T-helper 9 cell (primary cell): ENCODE data around the gene LAMC2.

Experiments
- DNase-seq: peaks from one replicate; pipeline ENCODE4 v3.0.0-alpha.2; 2020

Gene LAMC2

DNA sequence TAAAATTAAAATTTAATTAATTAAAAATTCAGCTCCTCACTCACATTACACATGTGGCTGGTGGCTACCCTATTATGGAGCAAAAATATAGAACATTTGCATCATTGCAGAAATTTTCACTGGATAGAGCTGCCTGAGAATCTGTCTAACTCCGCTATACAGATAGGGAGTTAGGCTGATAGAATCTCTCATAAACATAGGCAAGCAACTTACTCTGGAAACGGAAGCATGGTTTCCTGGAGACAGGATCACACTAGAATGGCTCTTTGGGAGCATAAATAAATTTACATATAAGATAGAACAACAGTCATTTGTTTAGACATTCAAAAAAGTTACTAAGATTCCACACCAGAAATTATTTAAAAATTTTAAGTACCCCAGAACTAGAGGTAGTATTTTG, 12.2 kb upstream of the LAMC2 start:
- DNase-seq = no peak

GRCh38 chr1:183175631-183176030, 10.4 kb upstream of the LAMC2 start:
- DNase-seq = no peak

- DNase-seq = no peak
Observed at GRCh38 chr1:183178545-183178944, 7.5 kb upstream of the LAMC2 start.

DNA sequence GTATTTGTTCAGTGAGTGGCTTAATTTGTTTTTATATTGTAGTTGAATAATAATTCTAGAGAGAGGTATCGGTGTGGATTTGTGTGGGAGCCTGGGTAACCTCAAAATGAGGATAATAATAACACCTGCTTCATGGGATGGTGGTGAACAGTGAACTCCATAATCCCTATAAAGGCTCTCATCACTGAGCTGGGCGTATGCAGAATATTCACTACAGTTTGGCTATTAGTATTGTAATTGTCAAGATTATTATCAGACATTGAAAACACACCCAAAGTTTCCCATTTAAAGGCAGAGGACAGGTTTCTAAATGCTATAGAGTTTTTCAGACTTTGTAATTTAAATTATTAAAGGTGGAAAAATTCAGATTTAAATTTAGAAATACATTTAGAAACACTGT, 7.0 kb upstream of the LAMC2 start:
- no peak for DNase-seq

GRCh38 chr1:183180218-183180617, 5.8 kb upstream of the LAMC2 start:
- DNase-seq = no peak

DNA sequence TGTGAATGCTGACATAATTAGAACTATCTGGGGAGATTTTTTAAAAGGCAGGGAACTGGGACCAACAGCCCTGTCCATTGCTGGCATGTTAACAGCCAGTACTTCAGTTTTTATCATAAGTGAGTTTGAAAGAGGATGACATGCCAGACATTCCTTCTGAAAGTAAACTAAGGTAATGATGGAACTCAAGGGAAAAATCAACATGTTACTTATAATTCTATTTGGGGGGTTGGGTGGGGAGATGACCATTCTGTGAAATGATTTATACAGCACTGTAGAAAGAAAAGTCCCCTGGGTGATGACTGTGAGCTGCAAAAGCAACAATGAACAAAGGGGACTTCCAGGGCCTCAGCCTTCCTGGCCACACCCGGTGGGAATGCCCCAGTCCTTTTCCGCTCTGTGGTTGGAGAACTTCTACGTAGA, 5.4 kb upstream of the LAMC2 start:
- DNase-seq = no peak

DNA sequence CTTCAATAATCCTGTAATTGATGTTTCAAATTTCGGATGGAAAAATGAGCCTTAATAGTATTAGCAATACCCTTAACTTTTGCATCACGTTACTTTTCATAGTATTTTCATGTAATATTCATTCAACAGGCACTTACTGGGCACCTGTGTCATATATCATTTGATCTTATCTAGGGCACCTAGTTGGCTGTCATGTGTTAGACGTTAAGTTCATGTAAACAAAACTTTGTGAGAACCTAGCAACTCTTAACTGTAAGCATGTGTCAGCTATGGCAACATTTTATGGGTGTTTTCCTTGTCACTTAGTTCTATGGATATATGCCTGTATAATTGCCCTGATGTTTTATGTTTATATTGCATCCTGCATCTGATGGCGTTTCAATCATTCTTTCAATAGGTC, 777 bp downstream of the LAMC2 start:
- no peak for DNase-seq

- DNase-seq = no peak
Observed at GRCh38 chr1:183188240-183188639, 2.2 kb downstream of the LAMC2 start.

DNA sequence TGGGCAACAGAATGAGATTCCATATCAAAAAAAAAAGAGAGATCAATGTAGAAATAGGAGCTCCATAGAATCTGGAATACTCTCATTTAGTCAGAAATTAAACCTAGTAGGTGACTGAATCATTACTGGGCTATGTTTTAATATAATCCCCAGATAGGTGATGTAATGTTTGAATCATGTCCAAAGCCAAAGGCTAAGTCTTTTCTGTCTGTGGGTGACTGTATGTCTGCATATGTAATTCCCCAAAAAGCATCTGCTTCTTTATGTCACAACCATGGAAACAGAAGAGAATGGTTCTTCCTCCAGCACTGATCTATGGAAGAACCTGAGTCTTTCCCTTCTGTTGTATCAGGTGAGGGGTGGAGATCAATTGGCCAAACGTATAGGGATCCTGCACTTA, 5.8 kb downstream of the LAMC2 start:
- DNase-seq = no peak

GRCh38 chr1:183193963-183194525, 8.0 kb downstream of the LAMC2 start:
- DNase-seq = no peak

DNA sequence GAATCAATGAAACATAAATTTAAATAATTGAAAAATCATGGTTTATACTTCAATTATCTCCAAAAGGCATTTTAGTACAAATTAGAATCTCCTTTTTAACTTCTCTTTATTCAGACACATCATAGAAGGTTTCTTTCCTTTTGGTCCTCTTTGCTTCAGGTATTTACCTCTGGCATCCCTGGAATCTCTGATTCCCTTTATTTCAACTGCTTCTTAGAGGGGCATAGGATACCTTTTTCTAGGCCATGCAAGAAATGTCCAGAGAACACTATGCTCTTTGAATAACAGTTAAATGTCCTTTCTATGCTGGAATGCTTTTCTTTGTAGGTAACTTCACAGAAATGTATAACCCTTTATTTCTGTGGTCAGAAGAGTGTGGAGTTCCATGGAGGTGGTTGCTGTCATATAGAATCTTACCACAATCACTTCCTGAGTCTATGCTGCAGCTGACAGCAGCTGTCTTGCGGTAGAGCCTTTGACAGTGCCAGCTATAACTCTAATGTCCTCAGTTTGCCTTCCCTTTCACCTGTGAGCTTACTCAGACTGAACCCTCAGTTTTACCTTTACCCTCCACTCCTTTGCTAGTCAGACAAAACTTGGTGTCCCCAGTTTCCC, 8.6 kb downstream of the LAMC2 start:
- DNase-seq = no peak

DNA sequence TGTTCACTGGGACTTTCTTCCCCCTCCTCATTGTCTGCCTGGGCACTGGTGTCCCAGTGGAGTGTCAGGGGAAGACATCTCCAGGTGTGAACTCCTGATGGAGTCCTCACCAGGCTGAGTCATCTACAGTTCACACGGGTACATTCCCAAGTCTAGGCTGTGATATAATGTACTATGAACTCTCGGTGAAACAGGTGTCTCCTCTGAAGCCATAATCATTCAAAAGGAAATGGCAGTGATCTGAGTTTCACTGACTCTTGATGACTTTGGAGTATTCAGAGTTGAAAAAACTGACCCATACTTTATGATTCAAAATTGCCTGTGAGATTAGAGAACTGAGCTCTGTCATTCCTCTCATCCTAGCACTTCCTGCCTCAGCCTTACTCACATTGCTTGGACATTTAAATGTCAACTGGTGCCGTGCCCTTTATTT, 9.1 kb downstream of the LAMC2 start:
- no peak for DNase-seq

DNA sequence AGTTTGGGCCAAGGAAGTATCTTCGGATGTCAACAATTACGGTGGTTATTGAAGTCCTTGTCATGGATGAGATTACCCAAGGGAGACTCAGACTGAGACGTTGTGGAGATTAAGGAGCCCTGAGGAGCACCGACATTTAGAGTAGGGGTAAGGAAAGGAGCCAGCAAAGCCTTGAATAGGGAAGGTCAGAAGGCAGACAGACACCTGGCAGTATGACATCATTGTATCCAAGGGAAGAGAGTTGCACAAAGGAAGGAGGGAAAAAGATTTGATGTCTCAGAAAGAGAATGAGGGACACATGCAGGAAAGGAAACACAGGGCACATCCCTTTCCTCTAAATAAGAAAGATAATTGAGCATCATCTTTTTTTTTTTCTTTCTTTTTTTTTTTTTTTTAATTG, 11.7 kb downstream of the LAMC2 start:
- DNase-seq = no peak

- DNase-seq = no peak
Observed at GRCh38 chr1:183198463-183198862, 12.4 kb downstream of the LAMC2 start.

DNA sequence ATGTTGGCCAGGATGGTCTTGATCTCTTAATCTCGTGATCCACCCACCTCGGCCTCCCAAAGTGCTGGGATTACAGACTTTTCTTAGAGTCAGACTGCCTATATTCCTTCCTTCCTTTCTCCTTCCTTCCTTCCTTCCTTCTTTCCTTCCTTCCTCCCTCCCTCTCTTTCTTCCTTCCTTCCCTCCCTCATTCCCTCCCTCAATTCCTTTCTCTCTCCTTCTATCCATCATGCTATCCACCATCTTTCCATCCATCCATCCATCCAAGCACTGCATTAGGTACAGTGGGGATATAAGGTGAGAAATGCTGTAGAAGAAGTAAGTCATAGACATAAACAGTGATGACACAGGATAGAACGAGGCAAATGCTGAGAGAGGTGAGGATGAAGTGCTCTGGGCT, 13.2 kb downstream of the LAMC2 start:
- no peak for DNase-seq

DNA sequence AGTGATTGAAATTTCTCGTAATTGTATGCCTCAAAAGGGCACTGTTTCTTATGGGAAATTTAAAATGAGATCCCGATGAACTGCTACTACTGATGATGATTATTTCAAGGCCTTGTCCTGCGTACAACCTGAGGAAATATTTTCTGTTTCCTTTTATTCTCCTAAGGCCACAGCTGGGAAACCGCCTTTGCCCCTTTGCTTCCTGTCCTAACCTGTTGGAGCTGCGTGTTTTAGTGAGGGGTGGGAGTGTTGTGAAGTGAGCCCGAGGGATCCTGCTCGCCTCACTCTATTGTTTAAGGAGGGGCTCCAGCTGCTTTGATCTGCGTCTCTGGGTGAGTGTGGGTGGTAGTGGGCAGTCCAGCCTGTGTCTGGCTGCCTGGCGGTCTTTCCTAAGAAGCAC, 14.4 kb downstream of the LAMC2 start:
- DNase-seq = no peak

- no peak for DNase-seq
Observed at GRCh38 chr1:183203094-183203493, 17.0 kb downstream of the LAMC2 start.

- no peak for DNase-seq
Observed at GRCh38 chr1:183205196-183205781, 19.2 kb downstream of the LAMC2 start.

GRCh38 chr1:183206538-183207122, 20.6 kb downstream of the LAMC2 start:
- DNase-seq = no peak

DNA sequence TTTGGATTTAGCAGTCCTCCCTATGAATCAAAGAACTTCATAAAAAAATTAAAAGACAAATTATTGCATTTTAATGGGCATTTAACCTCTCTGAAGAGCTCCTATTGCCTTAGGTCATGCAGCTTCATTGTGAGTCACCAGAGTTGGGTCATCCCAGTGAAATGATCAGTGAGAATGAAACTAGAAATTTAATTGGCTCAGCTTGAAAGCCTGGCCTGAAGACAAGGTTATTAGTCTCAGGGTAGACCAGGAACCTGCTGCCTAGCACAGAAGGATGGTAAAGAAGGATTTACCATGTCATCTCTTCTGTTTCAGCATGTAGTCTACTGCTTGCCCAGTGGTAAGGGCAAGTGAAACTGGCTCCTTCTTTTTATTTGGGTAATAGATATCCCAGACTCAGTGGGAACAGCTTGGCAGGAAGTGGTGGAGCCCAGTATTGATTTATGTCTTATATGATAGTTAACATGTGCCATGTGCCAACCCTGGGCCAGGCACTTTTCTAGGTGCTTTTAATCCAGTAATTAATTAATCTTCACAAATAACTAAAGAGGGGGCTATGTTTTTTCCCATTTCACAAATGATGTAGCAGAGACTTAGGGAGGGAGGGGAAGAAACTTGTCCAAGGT, 23.6 kb downstream of the LAMC2 start:
- no peak for DNase-seq

- DNase-seq = no peak
Observed at GRCh38 chr1:183210681-183211080, 24.6 kb downstream of the LAMC2 start.

DNA sequence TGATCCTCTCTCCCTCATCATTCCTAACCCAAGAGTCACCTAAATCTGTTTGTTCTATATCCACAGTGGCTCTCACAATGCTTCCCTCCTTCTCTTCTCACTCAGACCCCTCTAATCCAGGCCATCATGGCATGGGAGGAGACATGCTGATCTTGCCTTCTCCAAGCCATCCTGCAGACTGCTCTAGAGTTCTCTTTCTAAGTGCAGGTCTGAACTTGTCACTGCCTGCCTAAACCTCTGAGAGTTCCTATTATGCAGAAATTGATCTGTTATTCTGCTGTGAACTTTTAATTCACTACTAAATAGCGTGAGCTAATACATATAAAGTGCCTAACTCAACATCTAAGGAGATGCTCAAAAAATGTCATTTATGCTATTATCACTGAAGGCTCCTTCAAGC, 26.8 kb downstream of the LAMC2 start:
- DNase-seq = no peak

DNA sequence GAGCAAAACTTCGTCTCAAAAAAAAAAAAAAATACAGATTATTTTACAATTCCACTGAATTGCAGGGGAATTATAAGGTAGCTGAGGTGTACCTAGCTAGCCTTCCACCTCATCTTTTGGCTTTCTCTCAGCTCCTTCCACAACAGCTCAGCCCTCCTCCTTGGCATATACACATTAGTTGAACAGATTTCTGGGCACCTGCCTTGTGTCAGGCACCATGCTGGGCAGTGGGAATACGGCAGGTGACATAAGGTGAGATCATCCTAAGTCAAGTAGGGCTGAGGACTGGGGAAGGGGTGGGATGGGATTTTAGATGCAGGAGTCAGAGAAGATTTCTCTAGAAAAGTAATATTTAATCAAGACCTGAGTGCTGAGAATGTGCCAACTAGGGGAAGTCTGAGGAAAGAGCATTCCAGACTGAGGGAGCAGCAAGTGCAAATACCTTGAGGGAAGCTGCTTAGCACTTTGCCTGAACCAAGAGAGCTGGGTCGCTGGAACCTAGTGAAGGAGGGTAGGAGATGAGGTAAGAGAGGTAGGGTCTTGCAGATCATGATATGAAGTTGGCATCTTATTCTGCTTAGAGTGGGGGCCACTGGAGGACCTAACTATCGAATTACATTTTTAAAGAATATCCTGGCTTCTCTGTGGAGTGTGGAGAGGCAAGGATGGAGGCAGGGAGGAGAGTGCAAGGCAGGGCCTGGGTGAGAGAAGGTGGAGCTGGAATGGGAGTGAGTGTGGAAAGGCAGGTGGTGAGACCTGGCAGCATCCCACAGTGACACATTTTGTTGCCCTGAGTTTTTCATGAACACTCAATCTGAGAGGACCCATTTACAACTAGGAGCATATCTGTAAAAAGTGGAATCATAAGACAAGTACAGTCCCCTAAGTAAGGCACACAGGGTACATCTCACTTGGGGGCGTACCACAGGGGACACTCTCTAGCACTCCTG, 28.2 kb downstream of the LAMC2 start:
- DNase-seq = no peak
